ENCODE measurements around the gene SUCLA2.

Gene SUCLA2

DNA sequence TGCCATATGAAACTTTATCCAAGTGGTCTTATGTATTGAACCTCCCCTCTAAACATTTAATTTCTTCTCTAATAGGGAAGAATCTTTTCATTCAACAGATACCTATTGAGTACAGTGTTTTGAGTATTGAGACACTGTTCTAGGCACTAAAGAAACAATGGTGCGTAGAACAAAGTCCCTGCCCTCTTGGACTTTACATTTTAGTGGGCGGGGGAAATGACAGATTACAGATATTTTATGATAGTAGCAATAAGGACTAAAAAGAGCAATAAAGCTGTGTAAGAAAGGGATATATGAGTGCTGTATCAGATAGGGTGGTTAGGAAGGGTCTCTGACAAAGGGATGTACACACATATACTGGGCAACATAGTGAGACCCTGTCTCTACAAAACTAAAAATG lies 41.8 kb upstream of the SUCLA2 start:
- H3K9me2 ChIP-seq (ENCODE audit: low read depth, low read length): no peaks in the 10 kb centered on the region
- H3F3A ChIP-seq (ENCODE audit: insufficient read depth, low read length): no peaks in the 10 kb centered on the region
- H3K4me1 ChIP-seq (ENCODE audit: insufficient read depth, low read length, severe bottlenecking): peaks cover 11% of the 10 kb centered on the region
- H3K4me3 ChIP-seq (ENCODE audit: low read depth, low read length, poor library complexity, severe bottlenecking): no peak overlapping the region
- H3K27me3 ChIP-seq (ENCODE audit: insufficient read depth, low read length): no peaks in the 10 kb centered on the region
- peaks cover 4% of the 10 kb centered on the region; the same call in 1 of the 2 replicates for H3K79me2 ChIP-seq (ENCODE audit: insufficient read depth, low read length)
- H3K9me3 ChIP-seq (ENCODE audit: low read length): no peaks in the 10 kb centered on the region
- H3K36me3 ChIP-seq (ENCODE audit: insufficient read depth, low read length): peaks cover 43% of the 10 kb centered on the region
- no peak overlapping the region for H3K4me2 ChIP-seq (ENCODE audit: low read length)
- no peak overlapping the region for H2AFZ ChIP-seq (ENCODE audit: low read length)
- TF ChIP-seq, protein P1, sequence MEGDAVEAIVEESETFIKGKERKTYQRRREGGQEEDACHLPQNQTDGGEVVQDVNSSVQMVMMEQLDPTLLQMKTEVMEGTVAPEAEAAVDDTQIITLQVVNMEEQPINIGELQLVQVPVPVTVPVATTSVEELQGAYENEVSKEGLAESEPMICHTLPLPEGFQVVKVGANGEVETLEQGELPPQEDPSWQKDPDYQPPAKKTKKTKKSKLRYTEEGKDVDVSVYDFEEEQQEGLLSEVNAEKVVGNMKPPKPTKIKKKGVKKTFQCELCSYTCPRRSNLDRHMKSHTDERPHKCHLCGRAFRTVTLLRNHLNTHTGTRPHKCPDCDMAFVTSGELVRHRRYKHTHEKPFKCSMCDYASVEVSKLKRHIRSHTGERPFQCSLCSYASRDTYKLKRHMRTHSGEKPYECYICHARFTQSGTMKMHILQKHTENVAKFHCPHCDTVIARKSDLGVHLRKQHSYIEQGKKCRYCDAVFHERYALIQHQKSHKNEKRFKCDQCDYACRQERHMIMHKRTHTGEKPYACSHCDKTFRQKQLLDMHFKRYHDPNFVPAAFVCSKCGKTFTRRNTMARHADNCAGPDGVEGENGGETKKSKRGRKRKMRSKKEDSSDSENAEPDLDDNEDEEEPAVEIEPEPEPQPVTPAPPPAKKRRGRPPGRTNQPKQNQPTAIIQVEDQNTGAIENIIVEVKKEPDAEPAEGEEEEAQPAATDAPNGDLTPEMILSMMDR (IDR thresholded peaks at IDR 0.05; ENCODE audit: low read length): no peak
- TF ChIP-seq EZH2 (IDR thresholded peaks at IDR 0.05; ENCODE audit: borderline replicate concordance, low read length): no peak
- H4K20me1 ChIP-seq (ENCODE audit: insufficient read depth, low read length): no peaks in the 10 kb centered on the region
- no peak overlapping the region for H3K27ac ChIP-seq (ENCODE audit: low read depth, low read length, poor library complexity, severe bottlenecking)
- no peak overlapping the region for H3K9ac ChIP-seq (ENCODE audit: low read length)

DNA sequence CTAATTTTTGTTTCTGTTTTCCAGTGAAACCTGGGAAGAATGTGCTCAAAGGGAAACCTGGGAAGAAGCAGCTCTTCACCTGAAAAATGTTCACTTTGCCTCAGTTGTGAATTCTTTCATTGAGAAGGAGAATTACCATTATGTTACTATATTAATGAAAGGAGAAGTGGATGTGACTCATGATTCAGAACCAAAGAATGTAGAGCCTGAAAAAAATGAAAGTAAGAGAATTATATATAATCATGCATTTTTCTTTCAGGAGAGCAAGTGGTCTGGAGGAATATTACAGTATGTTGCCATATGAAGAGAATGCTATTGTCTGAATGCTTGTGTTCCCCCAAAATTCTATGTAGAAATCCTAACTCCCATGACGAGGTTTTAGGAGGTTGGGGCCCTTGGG lies 39.8 kb upstream of the SUCLA2 start:
- H4K20me1 ChIP-seq (ENCODE audit: insufficient read depth, low read length): no peaks in the 10 kb centered on the region
- no peak overlapping the region for H3K4me3 ChIP-seq (ENCODE audit: low read depth, low read length, poor library complexity, severe bottlenecking)
- peaks cover 4% of the 10 kb centered on the region; the same call in 1 of the 2 replicates for H3K79me2 ChIP-seq (ENCODE audit: insufficient read depth, low read length)
- no peak overlapping the region for H3K4me2 ChIP-seq (ENCODE audit: low read length)
- no peak overlapping the region for H3K9ac ChIP-seq (ENCODE audit: low read length)
- no peak overlapping the region for H3K27ac ChIP-seq (ENCODE audit: low read depth, low read length, poor library complexity, severe bottlenecking)
- no peaks in the 10 kb centered on the region for H3K27me3 ChIP-seq (ENCODE audit: insufficient read depth, low read length)
- peaks cover 35% of the 10 kb centered on the region for H3K36me3 ChIP-seq (ENCODE audit: insufficient read depth, low read length)
- no peaks in the 10 kb centered on the region for H3F3A ChIP-seq (ENCODE audit: insufficient read depth, low read length)
- no peak overlapping the region for H2AFZ ChIP-seq (ENCODE audit: low read length)
- peaks cover 23% of the 10 kb centered on the region for H3K4me1 ChIP-seq (ENCODE audit: insufficient read depth, low read length, severe bottlenecking)
- TF ChIP-seq, protein P1 (IDR thresholded peaks at IDR 0.05; ENCODE audit: low read length): no peak
- TF ChIP-seq EZH2 (IDR thresholded peaks at IDR 0.05; ENCODE audit: borderline replicate concordance, low read length): no peak
- no peaks in the 10 kb centered on the region for H3K9me2 ChIP-seq (ENCODE audit: low read depth, low read length)
- H3K9me3 ChIP-seq (ENCODE audit: low read length): no peaks in the 10 kb centered on the region

DNA sequence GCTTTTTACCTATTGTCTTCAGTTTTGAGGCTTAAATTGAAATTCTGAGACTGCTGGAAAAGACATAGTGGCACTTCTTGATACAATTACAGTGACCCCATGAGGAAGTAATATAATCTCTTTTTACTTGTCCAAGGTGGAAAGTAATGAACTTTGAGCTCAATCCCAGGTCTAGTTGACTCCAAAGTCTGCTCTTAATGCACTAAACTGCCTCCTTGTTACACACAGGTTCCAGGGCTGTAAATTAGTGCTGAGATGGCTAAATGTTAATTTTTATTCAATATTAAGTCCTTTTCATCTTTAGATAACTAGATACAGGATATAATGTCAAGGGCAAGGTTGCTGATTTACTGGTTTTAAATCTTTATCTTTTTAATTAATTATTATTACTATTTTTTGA lies 39.0 kb upstream of the SUCLA2 start:
- Histone ChIP-seq H3K4me1 (ENCODE audit: insufficient read depth, low read length, severe bottlenecking) (peaks cover 23% of the 10 kb centered on the region), H3F3A (ENCODE audit: insufficient read depth, low read length) (no peaks in the 10 kb centered on the region), H3K4me2 (ENCODE audit: low read length) (no peak overlapping the region), H3K9me2 (ENCODE audit: low read depth, low read length) (no peaks in the 10 kb centered on the region), H3K4me3 (ENCODE audit: low read depth, low read length, poor library complexity, severe bottlenecking) (no peak overlapping the region), H3K27ac (ENCODE audit: low read depth, low read length, poor library complexity, severe bottlenecking) (no peak overlapping the region), H3K36me3 (ENCODE audit: insufficient read depth, low read length) (peaks cover 32% of the 10 kb centered on the region), H4K20me1 (ENCODE audit: insufficient read depth, low read length) (no peaks in the 10 kb centered on the region), H3K9ac (ENCODE audit: low read length) (no peak overlapping the region), H3K27me3 (ENCODE audit: insufficient read depth, low read length) (no peaks in the 10 kb centered on the region), H3K79me2 (ENCODE audit: insufficient read depth, low read length) (peaks cover 4% of the 10 kb centered on the region; the same call in 1 of the 2 replicates), H2AFZ (ENCODE audit: low read length) (no peak overlapping the region), H3K9me3 (ENCODE audit: low read length) (no peaks in the 10 kb centered on the region)
- no peak for TF ChIP-seq EZH2 (IDR thresholded peaks at IDR 0.05; ENCODE audit: borderline replicate concordance, low read length)
- TF ChIP-seq, protein P1 (IDR thresholded peaks at IDR 0.05; ENCODE audit: low read length): no peak

Data from OCI-LY1 (cell line).